ENCODE measurements around the gene NECAB2.

The NECAB2 gene

DNA sequence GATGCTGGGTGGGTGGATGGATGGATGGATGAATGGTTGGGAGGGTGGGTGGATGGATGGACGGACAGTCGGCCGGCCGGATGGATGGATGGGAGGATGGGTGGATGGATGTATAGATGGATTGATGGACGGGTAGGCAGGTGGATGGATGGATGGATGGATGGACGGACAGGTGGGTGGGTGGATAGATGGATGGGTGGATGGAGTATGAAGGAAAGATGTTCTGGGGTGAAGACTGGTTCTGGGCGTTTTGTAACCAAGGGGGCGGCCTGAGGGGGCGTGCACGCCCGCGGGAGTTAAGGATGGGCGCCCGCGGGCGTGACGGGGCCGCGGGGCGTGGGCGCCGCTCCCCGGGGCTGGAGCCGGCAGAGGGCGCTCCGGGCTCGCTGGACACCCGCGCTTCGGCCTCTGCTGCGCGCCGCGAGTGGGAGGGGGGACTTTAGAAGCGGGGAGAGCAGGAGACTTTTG, at the start of gene NECAB2:
Gene NECAB2, plus strand, starts transcription at position 407 of the 468 bp plus-strand sequence. CDS start 405 bp downstream, outside the sequence.
- DNase-seq (ENCODE audit: low read depth in 1 of 2, low spot score in 1 of 2): no peak

DNA sequence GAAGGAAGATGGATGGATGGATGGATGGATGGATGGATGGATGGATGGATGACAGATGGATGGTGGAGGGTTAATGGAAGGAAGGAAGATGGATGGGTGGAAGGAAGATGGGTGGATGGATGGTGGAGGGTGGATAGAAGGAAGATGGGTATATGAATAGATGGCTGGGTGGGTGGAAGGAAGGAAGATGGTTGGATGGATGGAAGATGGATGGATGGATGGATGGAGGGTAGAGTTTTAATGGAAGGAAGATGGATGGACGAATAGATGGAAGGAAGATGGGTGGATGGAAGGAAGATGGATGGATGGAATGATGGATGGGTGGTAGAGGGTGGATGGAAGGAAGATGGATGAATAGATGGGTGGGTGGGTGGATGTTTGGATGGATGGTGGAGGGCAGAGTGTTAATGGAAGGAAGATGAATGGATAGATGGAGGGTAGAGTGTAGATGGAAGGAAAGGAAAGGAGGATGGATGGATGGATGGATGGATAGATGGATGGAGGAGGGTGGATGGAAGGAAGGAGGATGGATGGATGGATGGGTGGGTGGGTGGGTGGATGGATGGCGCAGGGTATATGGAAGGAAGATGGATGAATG, 47.1 kb upstream of the NECAB2 start:
- no peak for DNase-seq (ENCODE audit: low read depth in 1 of 2, low spot score in 1 of 2)

DNA sequence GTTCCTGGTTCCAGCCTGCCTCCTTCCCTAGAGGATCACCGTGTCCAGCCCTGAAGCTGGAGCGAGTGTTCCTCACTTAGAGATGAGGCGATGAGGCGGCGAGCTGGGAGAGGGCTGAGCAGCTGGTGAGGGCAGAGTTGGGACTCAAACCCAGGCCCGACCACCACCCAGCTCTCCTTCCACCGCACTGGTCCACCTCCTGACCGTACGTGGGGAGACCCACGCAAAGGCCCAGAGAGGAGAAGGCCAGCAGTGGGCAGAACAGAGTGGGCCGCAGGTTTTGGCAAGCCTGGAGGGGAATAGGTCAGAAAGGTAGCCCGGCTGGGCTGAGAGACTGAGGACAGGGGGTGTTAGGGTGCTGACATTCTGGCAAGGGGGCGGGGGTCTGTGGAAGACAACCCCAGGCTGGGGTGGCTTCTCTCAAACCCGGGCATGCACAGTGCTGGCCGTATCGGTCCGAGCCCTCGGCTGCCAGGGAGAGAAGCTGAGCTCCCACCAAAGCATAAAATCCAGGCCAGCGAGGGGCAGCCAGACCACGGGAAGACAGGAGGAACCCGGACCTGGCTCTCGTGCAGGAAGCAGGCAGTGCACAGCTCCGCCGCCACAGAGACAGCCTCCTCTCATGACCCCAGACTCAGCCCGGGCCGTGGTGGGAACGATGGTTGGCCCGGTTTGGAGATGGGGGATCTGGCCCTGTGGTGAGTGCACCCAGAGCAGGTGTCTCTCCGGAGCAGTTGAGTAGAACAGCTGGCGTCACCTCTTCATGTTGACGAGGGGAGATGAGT, 44.3 kb upstream of the NECAB2 start:
- no peak for DNase-seq (ENCODE audit: low read depth in 1 of 2, low spot score in 1 of 2)

DNA sequence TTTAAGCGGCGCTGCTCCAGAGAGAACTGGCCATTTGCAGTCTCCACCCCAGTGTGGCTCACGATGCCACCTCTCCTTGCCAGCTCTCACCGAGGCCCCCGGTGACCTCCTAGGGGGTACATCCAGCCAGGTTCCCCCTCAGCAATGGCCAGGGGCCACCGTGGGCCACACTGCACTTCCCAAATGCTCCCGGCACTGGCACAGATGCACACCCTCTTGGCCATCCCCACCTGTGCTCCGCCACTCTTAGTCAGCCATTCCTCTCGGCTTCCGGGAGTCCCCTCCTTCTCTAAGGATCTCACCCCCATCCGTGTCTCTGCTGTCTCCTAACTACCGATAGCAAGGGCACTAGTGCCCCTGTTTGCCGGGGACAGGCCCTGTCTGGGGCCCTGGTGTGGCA, 43.4 kb upstream of the NECAB2 start:
- no peak for DNase-seq (ENCODE audit: low read depth in 1 of 2, low spot score in 1 of 2)

DNA sequence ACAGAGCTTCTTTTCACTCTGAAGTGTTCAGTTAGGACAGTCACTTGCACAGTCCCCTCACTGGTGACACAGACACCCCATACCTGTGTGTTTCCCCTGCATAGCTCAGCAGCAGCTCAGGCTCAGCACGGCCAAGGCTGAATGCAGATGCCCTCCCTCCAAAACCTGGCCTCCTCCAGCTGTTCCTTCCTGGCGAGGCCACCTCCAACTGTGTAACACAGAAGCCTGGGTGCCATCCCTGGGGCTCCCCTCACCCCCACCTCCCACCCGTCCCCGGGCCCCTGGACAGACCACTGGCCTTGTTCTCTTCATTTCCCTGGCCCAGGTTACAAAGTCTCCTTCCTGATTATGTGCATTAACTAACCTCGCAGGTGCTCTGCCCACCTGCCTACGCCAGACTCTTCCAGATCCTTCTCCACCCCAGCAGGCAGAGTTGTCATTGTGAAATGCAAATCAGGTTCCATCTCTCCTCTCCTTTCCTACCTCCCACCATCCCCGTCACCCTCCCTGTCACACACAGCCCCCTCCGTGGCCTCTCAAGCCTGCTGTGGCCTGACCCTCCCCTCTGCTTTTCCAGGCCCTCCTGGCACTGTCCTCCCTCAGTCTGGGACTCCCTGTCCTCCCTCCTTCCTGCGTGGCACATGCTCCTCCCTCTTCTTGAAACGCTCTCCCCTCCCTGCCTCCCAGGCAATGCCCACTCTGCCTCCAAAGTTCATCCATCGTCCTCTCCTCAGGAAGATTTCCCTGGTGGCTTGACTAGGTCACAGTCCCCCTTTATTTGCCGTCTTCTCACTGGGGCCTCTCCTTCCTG, 42.7 kb upstream of the NECAB2 start:
- DNase-seq (ENCODE audit: low read depth in 1 of 2, low spot score in 1 of 2): no peak

DNA sequence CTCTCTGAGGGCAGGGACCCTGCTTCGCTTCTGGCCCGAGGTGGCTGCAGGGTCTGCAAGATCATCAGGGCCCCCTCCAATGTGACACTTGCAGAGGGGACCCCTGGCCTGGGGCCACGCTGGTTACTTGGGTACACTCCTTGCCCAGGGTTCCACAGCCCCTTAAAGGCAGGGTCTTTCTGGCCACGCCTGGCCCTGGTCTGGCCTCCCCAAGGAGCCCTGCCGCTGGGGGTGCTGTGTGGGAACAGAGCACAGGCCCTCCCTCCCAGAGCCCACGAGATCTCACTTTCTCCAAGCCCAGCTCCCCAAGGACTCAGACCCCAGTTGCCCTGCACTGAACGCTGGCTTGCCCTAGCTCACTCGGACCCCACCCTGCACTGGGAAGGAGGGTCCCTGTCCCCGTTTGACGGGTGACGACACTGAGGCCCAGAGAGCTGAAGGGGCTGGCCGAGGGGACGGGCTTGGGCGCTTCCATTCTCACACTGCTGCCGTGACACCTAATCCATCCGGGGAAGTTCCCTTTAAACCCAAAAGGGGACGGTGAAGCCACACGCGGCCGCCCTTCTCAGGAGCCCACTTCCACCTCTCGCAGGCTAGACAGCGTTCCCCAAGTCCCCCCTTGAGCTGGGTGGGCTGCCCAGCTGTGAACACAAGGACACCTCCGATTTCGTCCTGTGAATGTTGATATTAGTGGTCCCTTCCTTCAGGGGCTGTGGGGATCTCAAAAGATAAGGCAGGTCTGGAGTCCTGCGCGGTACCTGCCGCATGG, 41.9 kb upstream of the NECAB2 start:
- no peak for DNase-seq (ENCODE audit: low read depth in 1 of 2, low spot score in 1 of 2)

DNA sequence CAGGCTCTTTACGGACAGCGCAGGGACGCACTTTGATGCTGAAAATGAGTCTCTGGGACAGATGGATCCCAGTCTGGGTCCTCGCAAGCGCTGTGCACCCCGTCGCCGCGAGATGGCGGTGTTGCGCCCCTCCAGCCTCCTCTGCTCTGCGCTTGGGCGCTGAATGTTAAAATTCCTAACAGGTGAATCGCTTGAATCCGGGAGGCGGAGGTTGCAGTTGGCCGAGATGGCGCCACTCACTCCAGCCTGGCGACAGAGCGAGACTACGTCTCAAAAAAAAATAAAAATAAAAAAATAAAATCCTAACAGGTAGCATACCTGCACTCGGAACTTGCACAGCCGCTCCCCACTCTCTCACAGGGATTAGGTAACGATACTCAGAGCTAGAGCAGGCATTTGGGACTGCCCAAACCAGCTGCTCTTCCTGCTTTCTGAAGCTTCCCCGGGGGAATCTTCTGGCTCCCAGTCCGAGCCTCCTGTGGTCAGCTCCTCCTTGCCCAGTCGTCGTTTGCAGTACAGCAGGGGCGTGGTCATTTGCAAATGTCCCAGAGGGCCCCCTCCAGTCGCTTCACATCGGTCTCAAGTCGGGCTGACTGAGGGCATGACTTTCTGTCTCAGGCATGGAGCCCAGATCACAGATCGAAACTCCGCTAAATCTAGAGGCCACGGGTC, 41.2 kb upstream of the NECAB2 start:
- DNase-seq (ENCODE audit: low read depth in 1 of 2, low spot score in 1 of 2): peak; percentile 18 to 54

DNA sequence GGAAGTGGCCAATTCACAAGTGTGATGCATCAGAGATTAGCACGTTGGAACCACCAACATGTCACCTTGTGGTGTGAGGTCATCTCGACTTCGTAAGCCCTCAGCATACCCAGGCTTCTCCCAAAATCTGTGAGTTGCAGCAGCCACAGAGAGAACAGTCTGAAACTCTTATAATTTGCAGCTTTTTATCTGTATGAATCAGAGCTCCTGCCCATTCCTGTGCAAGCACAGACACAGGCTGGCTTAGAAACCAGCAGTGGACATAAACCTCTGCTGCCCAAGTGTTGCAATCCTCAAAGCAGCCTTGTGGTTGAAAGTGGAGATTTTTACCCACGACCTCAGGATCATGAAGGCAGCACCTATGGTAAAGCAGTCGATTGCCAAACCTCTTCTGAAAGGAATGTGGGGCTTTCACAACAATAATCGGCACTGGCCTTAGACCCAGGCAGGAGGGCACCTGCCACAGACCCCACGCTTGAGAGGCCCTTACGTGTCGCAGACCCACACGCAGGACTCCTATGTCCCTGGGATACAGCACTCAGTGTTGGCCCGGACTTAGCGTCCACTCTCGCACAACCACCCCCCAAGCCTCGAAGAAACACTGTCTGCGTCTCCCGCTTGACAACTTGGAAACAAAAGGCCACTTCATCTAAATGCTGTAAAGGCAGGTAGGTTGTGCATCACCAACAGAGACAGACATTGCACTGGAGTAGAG, 39.5 kb upstream of the NECAB2 start:
- no peak for DNase-seq (ENCODE audit: low read depth in 1 of 2, low spot score in 1 of 2)

DNA sequence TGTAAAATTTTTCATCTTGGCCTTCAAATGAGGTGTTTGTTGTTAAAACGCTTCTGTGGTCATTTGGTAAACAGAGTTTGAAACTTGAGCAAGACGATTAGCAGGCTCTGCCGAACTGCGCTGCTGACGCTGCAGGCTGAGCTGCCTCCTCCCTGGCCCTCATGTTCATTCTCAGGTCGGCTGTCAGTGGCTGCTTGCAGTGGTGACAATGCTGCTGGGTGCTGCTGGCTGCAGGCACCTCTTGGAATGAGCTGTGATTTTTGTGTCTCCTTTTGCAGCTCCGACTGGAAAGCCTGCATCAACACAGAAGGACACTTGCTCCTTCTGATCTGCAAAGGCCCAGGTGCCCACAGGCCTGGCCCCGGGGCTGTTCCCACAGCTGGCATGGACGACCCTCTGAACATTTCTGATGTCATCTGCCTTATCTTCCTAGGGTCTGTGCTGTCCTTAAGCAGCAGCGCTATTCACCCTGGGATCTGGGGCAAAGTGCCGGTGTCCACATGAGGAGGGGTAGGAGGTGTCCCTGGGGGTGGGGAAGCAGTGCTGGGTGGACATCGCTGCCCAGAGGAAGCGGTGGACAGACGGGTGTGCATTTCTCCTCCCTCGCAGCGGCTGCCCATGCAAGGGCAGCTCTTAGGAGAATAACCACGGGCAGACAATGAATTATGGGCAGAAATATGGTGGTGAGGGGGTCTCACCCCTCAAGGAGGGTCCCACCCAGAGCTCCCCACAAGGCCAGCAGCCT, 38.1 kb upstream of the NECAB2 start:
- no peak for DNase-seq (ENCODE audit: low read depth in 1 of 2, low spot score in 1 of 2)

DNA sequence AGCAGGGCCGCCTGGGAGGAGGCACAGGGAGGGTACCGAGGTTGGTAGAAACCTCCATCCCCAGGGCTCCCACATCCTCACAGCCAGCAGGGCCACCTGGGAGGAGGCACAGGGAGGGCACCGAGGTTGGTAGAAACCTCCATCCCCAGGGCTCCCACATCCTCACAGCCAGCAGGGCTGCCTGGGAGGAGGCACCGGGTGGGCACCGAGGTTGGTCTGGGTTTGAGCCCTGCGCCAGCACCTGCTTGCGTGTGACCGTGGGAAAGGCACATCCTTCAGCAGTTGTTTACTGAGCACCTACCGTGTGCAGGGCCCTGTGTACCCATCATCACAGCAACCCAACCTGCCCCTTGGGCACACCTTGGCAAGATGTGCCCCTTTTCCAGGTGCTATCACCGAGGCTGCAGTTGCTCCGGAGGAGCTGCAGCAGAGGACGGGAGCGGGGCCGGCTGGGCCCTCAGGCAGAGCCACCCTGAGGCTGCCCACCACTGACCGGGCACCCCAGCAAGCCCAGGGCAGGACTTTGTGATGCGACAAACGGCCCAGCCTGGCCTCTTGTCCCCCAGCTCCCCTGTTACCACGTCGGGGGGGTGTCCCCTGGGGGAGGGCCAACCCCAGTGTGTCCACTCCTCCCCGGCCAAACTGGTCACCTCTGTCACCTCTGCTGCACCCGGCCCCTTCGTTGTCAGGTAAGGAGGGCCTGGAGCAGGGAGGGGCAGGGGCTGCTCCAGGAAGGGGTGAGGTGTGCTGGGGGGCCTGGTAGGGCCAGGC, 37.1 kb upstream of the NECAB2 start:
- no peak for DNase-seq (ENCODE audit: low read depth in 1 of 2, low spot score in 1 of 2)

DNA sequence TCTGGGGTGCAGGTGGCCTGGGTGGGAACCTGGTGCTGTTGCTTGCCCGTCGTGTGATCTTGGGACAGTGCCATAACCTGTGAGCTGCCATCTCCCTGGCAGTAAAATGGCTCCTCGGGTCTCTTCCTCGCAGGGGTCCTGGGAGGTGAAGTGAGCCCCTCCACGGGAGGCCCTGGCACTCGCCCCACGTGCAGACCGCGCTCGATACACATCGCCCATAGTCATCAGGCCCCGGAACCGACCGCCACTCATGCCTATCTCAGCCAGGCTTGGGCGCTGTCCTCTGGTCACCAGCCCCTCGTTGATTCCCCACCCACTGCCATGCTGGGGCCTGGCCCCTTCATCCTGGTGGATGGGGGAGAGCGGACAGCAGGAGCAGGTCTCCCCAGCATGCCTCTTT, 36.5 kb upstream of the NECAB2 start:
- no peak for DNase-seq (ENCODE audit: low read depth in 1 of 2, low spot score in 1 of 2)

DNA sequence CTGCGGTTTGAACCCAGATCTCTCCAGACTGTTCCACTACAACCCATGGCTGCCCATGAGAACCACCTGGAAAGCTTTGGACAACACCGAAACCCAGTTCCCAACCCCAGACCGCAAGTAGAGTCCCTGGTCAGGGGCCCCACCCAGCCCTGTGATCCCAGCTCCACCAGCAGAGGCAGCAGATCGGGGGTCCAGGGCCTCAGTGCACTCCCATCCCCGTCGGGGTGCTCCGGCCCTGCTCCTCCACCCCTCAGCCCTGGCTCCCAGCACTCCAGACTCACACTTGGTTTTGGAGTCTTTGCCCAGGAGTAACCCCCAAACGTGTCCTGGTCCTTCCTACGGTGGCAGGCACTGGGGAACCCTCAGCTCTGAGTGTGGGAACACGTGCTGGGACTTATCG, 35.7 kb upstream of the NECAB2 start:
- DNase-seq (ENCODE audit: low read depth in 1 of 2, low spot score in 1 of 2): no peak

DNA sequence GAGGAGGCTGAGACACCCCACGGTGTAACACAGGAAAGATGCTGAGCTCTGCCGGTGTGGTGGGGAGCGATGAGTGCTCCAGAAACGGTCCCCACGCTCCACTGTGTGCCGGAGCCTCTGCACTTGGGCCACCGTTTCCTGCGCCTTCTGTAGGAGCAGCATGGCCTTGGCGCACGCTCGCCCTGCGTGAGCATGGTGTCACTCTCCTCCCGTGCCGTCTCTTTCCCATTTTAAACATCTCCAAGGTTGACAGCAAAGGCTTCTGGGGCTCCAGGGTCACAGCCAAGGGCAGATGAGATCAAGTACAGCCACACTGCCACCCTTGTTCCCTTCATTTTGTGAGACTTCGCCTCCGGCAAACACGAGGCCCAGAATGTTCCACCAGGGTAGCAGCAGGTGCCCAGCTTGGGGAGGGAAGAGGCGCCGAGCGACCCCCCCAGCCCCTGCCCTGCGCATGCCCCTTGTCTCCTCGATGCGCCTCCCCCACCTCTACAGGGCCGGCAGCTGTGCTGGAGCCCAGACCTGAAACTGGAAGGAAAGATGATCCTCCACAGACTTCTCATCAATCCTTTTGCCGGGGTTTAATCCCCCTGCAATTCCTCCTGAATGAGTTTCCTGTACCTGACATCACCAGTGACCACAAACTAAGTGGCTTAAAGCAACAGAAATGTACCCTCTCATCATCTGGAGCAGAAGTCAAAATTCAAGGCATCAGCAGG, 34.9 kb upstream of the NECAB2 start:
- DNase-seq (ENCODE audit: low read depth in 1 of 2, low spot score in 1 of 2): no peak

DNA sequence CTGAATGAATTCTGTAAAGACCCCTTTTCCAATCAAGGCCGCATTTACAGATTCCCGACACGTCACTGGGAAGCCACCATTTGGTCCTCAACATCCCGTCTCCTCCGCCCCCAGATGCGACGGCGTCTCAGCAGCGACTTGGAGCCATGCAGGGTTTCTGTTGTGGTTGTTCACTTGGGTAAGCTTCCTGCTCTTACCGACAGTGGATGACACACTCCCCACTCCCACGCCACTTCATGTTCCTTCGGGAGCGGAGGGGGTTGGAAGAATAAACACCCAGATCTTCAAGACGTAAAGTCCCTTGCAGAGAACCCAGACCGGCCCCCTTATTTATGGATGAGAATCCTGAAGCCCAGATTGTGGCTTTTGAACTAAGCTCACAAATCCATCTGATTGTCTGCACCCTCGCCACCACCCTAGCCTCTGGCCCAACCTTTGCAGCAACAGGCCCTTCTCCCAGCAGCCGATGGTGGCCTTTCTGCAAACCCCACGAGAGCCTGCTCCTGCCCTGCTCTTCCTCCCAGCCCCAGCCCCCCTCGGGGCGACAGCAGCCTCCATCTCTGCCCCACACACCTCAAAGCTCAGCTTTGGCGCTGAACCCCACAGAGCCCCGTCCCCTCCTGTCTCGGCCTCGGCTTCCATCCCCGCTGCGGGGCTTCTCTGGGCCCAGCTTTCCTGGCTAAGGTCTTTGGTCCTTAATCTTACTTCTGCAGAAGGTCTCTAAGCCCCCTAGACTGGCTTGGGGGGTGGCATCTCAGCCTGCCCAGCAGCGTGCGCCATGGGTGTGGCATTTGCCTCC, 34.0 kb upstream of the NECAB2 start:
- no peak for DNase-seq (ENCODE audit: low read depth in 1 of 2, low spot score in 1 of 2)

DNA sequence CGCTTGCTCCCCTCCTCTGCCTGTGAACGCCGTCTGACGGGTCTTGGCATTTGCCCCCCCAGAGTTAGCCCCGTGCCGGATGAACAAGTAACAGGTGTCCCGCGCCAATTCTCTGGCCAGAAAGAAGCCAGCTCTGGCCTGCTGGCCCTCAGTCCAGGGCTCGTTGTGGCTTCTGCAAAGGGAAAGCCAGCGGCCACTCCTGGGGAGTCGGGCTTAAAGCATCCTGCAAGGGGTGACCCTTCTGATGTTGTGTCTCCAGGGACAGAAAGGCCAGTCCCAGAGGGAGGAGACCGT, 33.4 kb upstream of the NECAB2 start:
- DNase-seq (ENCODE audit: low read depth in 1 of 2, low spot score in 1 of 2): no peak

DNA sequence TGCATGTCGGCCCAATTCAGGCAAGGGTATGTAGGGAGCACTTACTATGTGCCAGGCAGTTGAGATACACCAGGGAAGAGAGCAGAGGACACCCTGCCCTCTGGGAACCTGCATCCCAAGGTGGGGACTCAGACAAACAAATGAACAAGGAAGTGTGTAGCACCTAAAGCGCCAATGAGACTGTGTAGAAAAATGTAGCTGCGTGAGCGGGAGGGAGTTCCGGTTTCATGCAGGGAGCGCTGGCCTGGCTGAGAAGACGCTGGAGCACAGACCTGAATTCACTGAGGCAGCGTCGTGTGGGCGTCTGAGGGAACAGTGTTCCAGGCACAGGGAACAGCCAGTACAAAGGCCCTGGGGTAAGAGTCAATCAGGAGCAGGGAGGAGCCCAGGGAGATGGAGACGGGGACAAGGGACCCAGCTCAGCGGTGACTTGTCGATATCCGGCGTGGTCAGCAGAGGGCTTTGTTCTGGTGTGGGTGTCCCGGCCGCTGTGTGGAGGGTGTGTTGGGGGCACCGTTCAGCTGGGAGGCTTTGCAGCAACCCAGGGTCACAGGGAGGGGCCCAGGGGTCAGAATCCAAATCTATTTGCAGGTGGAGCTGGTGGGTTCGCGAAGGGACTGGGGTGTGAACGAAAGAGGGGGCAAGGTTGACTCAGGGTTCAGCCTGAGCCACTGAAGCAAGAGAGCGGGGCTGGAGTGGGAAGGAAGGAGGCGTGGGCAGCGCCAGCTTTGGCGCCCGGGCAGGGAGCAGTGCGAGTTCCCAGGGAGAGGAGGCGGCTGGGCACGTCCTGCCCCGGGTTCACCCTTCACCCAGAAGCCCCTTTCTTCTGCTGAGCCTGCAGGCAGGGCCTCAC, 32.8 kb upstream of the NECAB2 start:
- no peak for DNase-seq (ENCODE audit: low read depth in 1 of 2, low spot score in 1 of 2)

Measured in stimulated activated CD4-positive, alpha-beta T cell treated with anti-CD3 and anti-CD28 coated beads, Interleukin-15, amount 100 ng/mL, for 1 hour (primary cell).